B cell (primary cell): ENCODE results near the gene MAP2K5. TPM values are rescaled to one million over a fixed set of nuclear protein-coding genes. Genes with fewer than 3 reads are reported as not detected.

Source experiments
- ATAC-seq: fragments of 200-7000 bp; cut with Tn5 transposase; one replicate; pipeline ENCODE4 v1.10.0; 2021; ENCODE audit warnings: low read depth, mild to moderate bottlenecking, moderate number of reproducible peaks, moderate library complexity
- CTCF ChIA-PET: fragments of 350-600 bp; sonication (Branson Sonifier 250); formaldehyde crosslinking; loops from one replicate; lab custom pipeline; 2021; ENCODE audit warnings: antibody characterized with exemption, inconsistent platforms; lab: Charles Lee
- POLR2A ChIA-PET: fragments of 350-600 bp; sonication (Branson Sonifier 250); formaldehyde crosslinking; loops from one replicate; lab custom pipeline; 2021; ENCODE audit warnings: antibody characterized with exemption; lab: Charles Lee
- DNase-seq: peaks from one replicate; pipeline ENCODE4 v3.0.0; 2013
- H2AFZ ChIP-seq: 2 replicates; pipeline ENCODE4 v1.6.1; 2012; ENCODE audit warnings: mild to moderate bottlenecking, low read depth, low read length; ENCODE audit not compliant: insufficient read depth, poor library complexity, severe bottlenecking
- H3K27ac ChIP-seq, 2 donors: 1 replicate in 1 of 2; 2 replicates in 1 of 2; pipeline ENCODE4 v1.5.1; 2012 to 2013; ENCODE audit warnings: low read length in 2 of 2, mild to moderate bottlenecking in 2 of 2, moderate library complexity in 1 of 2
- H3K27me3 ChIP-seq, 4 experiments: fragments of 200-600 bp in 1 of 4; sonication (generic) in 1 of 4; replicated peaks in 1 of 4; 1 replicate in 2 of 4; 2 replicates in 2 of 4; pipeline versions ENCODE4 v1.6.1 to v1.7.0; 2013 to 2016; ENCODE audit warnings: low read length in 3 of 4, mild to moderate bottlenecking in 2 of 4, mixed read lengths in 1 of 4, moderate library complexity in 1 of 4; ENCODE audit not compliant: insufficient read depth in 4 of 4, control insufficient read depth in 3 of 4; ENCODE audit errors: control extremely low read depth in 1 of 4
- H3K36me3 ChIP-seq, 2 experiments: replicated peaks in 1 of 2; 1 replicate in 1 of 2; 2 replicates in 1 of 2; pipeline versions ENCODE4 v1.6.1 to v1.7.1; 2013; ENCODE audit warnings: low read length in 1 of 2; ENCODE audit not compliant: insufficient read depth in 2 of 2, control insufficient read depth in 1 of 2; ENCODE audit errors: control extremely low read depth in 1 of 2, extremely low read depth in 1 of 2
- H3K4me1 ChIP-seq, 2 donors: fragments of 200-600 bp in 1 of 2; sonication (generic) in 1 of 2; 1 replicate in 1 of 2; 2 replicates in 1 of 2; pipeline versions ENCODE4 v1.5.1 to v1.6.1; 2013 to 2017; ENCODE audit warnings: low read length in 2 of 2; ENCODE audit not compliant: control insufficient read depth in 2 of 2, insufficient read depth in 2 of 2
- H3K4me2 ChIP-seq: replicated peaks from 2 replicates; pipeline ENCODE3; 2012; ENCODE audit warnings: mild to moderate bottlenecking, low read depth, low read length; ENCODE audit not compliant: poor library complexity, severe bottlenecking
- H3K4me3 ChIP-seq, 5 experiments: fragments of 200-600 bp in 1 of 5; sonication (generic) in 1 of 5; 1 replicate in 3 of 5; 2 replicates in 2 of 5; pipeline versions ENCODE4 v1.5.1 to v1.7.0; 2011 to 2016; ENCODE audit warnings: low read length in 4 of 5, mild to moderate bottlenecking in 4 of 5, low read depth in 2 of 5, control low read depth in 1 of 5, moderate library complexity in 1 of 5; ENCODE audit not compliant: insufficient read depth in 1 of 5; ENCODE audit errors: control extremely low read depth in 1 of 5, extremely low read depth in 1 of 5
- H3K79me2 ChIP-seq: fragments of 200-600 bp; sonication (generic); one replicate; pipeline ENCODE4 v1.6.0; 2016; ENCODE audit warnings: low read length; ENCODE audit not compliant: control insufficient read depth, insufficient read depth
- H3K9ac ChIP-seq: fragments of 200-600 bp; sonication (generic); 2 replicates; pipeline ENCODE4 v1.6.1; 2017; ENCODE audit warnings: mild to moderate bottlenecking, low read length, moderate library complexity
- H3K9me3 ChIP-seq, 3 donors: one replicate each; pipeline versions ENCODE4 v1.6.1 to v1.7.1; 2013; ENCODE audit warnings: low read length in 2 of 3; ENCODE audit not compliant: control insufficient read depth in 2 of 3, insufficient read depth in 1 of 3; ENCODE audit errors: control extremely low read depth in 1 of 3
- H4K20me1 ChIP-seq: 2 replicates; pipeline ENCODE4 v1.6.0; 2012; ENCODE audit warnings: mild to moderate bottlenecking, low read length; ENCODE audit not compliant: insufficient read depth, control insufficient read depth, poor library complexity, severe bottlenecking
- H3K27ac Mint-ChIP-seq: one replicate; pipeline ENCODE4 v1.8.0; 2021; ENCODE audit warnings: mixed read lengths
- H3K27me3 Mint-ChIP-seq: one replicate; pipeline ENCODE4 v1.8.0; 2021; ENCODE audit warnings: mixed read lengths
- H3K4me1 Mint-ChIP-seq: one replicate; pipeline ENCODE4 v1.8.0; 2021; ENCODE audit warnings: mixed read lengths
- H3K4me3 Mint-ChIP-seq: one replicate; pipeline ENCODE4 v1.8.0; 2021; ENCODE audit warnings: mixed read lengths
- H3K9me3 Mint-ChIP-seq: one replicate; pipeline ENCODE4 v1.8.0; 2022; ENCODE audit warnings: mixed read lengths; ENCODE audit not compliant: insufficient read depth
- CTCF ChIP-seq: fragments of 200-600 bp; IDR thresholded peaks from one replicate; pipeline ENCODE4 v1.8.0; 2022; ENCODE audit warnings: antibody characterized with exemption, mild to moderate bottlenecking
- EZH2 ChIP-seq: IDR thresholded peaks from 2 replicates; pipeline ENCODE4 v1.6.1; 2012; ENCODE audit warnings: borderline replicate concordance, low read depth, mild to moderate bottlenecking, moderate library complexity, low read length; ENCODE audit not compliant: insufficient read depth, poor library complexity, severe bottlenecking
- WGBS: methylation state at CpG from one replicate; pipeline ENCODE4 v1.1.5; 2013; ENCODE audit warnings: missing lambda C conversion rate; ENCODE audit not compliant: insufficient coverage; 5-methylcytosine and 5-hydroxymethylcytosine counted together
- intact Hi-C: fragments of 100-400 bp; cut with micrococcal nuclease; formaldehyde crosslinking; loops from one replicate; pipeline ENCODE4 v1.10.0; 2022
- polyA plus RNA-seq: library from polyadenylated mRNA; depleted of rRNA; stranded (reverse); fragments of >200 nt; gene quantifications from 2 replicates; pipeline ENCODE4 v1.2.3, GENCODE V29; 2012
- total RNA-seq, 2 donors: library from RNA; stranded (reverse); fragments of 120-200 nt in 1 of 2; gene quantifications; 1 replicate in 1 of 2; 2 replicates in 1 of 2; pipeline versions ENCODE4 v1.2.3 to v1.2.4, GENCODE V29; 2013 to 2022

Gene MAP2K5
- total and polyA plus RNA-seq, 2 donors (not counting 1 experiment from before 2014, with no cell fraction given): 11.1 to 40.0 TPM

DNA sequence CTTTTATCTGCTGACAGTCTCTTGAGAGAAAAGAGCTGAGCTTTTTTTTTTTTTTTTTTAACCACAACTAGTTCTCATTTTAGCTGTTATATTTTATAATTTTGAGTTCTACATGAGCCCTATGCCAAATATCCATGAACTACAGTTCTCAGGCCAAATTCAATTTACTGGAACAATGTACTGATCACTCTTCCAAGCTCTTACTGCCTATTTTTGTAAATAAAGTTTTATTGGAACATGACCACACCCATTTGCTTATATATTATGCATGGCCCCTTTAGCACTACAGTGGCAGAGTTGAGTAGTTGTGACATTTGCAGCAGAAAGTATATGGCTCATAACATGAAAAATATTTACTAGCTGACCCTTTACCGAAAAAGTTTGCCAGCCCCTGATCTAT lies 153.6 kb downstream of the MAP2K5 start:
- no peak for TF ChIP-seq CTCF
- TF ChIP-seq EZH2: no peak
- ATAC-seq: no peak
- no peaks in the 10 kb centered on the region for H3K27me3 ChIP-seq
- no peak overlapping the region for H3K9ac ChIP-seq
- H3K79me2 ChIP-seq: no peaks in the 10 kb centered on the region
- intact Hi-C loops: no loop called here
- H3K27me3 Mint-ChIP-seq: no peaks in the 10 kb centered on the region
- H3K27ac Mint-ChIP-seq: no peak overlapping the region
- no peak overlapping the region for H3K27ac ChIP-seq
- H3K9me3 Mint-ChIP-seq: no peaks in the 10 kb centered on the region
- ChIA-PET POLR2A (no interaction called here), CTCF (interaction anchor here (0.6 kb wide), 1 partner anchor 22 kb away, joined by 3 read pairs; no protein-coding TSS in a partner anchor)
- no peak overlapping the region for H3K4me3 ChIP-seq
- no peaks in the 10 kb centered on the region for H3K4me1 Mint-ChIP-seq
- H3K9me3 ChIP-seq: peaks cover 0 to 4% (median 0%) of the 10 kb centered on the region in 3 donors
- no peaks in the 10 kb centered on the region for H3K4me1 ChIP-seq
- H3K4me3 Mint-ChIP-seq: no peak overlapping the region
- no peak overlapping the region for H2AFZ ChIP-seq
- no peak overlapping the region for H3K4me2 ChIP-seq
- WGBS: no CpG with 5 or more reads among the region's 1 CpG
- no peak for DNase-seq
- no peaks in the 10 kb centered on the region for H3K36me3 ChIP-seq
- no peaks in the 10 kb centered on the region for H4K20me1 ChIP-seq

GRCh38 chr15:67700023-67700422 lies 157.5 kb downstream of the MAP2K5 start:
- Mint-ChIP-seq H3K27me3 (no peaks in the 10 kb centered on the region), H3K9me3 (no peaks in the 10 kb centered on the region), H3K4me3 (no peak overlapping the region), H3K27ac (no peak overlapping the region), H3K4me1 (no peaks in the 10 kb centered on the region)
- Histone ChIP-seq H3K36me3 (no peaks in the 10 kb centered on the region), H3K4me2 (no peak overlapping the region), H3K27ac (no peak overlapping the region), H2AFZ (no peak overlapping the region), H3K79me2 (no peaks in the 10 kb centered on the region), H3K9ac (no peak overlapping the region), H4K20me1 (no peaks in the 10 kb centered on the region), H3K9me3 (peaks cover 0 to 4% (median 0%) of the 10 kb centered on the region in 3 donors), H3K4me3 (no peak overlapping the region), H3K4me1 (no peaks in the 10 kb centered on the region), H3K27me3 (no peaks in the 10 kb centered on the region)
- ChIA-PET CTCF (no interaction called here), POLR2A (no interaction called here)
- intact Hi-C loops: no loop called here
- no peak for ATAC-seq
- 100% methylated on average over 1 of the region's 2 CpGs for WGBS
- DNase-seq: no peak
- no peak for TF ChIP-seq CTCF
- TF ChIP-seq EZH2: no peak
